ENCODE measurements around the gene PPM1E. TPM values are rescaled to one million over a fixed set of nuclear protein-coding genes. Genes with fewer than 3 reads are reported as not detected.

Gene PPM1E
- total RNA-seq, 1 experiment from 2014 or later: 7.1 TPM

DNA sequence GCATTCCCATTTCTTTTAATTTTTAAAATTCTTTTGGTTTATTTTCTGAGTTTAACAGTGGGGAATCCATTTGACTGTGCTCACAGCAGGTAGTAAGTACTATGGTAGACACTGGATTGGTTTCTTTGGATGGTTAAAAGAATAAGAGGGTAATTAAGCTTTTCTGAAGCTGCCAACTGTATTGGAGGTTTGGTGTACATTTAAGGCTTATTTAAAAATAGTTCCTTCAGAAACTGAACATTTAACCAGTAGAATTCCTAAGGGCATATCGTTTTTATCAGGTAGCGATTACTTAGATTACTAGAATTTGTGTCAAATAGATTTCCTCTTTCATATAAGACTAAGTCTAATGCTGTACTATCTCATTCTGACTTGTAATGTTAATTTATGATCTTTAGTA, 162.4 kb downstream of the PPM1E start:
- H3K27me3 ChIP-seq (ENCODE audit: insufficient read depth, low read length): no peaks in the 10 kb centered on the region
- H2BK12ac ChIP-seq (ENCODE audit: insufficient read length, low read depth, low read length): no peak overlapping the region
- H4K20me1 ChIP-seq (ENCODE audit: control insufficient read depth, insufficient read depth, insufficient read length): no peaks in the 10 kb centered on the region
- H2BK15ac ChIP-seq (ENCODE audit: low read depth, low read length): no peak overlapping the region
- Mint-ChIP-seq H3K36me3 (ENCODE audit: insufficient read depth in 1 of 3, low read depth in 3 of 3) (no peaks in the 10 kb centered on the region), H3K4me1 (peaks cover 18 to 27% of the 10 kb centered on the region in 2 experiments), H3K27me3 (ENCODE audit: low read depth) (no peaks in the 10 kb centered on the region; the same call in 1 of the 2 replicates), H3K4me3 (no peak overlapping the region), H3K9me3 (0 out of 5 replicates have a peak, but pooled peaks cover 0 to under 1% of the 10 kb centered on the region in 2 experiments), H3K27ac (no peak overlapping the region)
- no peak overlapping the region for H2BK120ac ChIP-seq (ENCODE audit: low read depth, low read length, poor library complexity, severe bottlenecking)
- H2BK20ac ChIP-seq (ENCODE audit: low read depth, low read length, poor library complexity, severe bottlenecking): no peak overlapping the region
- H3K79me1 ChIP-seq (ENCODE audit: insufficient read depth, low read depth, low read length, poor library complexity, severe bottlenecking): no peaks in the 10 kb centered on the region
- no peak overlapping the region for H3T11ph ChIP-seq (ENCODE audit: low read length)
- no peak overlapping the region for H2AK5ac ChIP-seq (ENCODE audit: insufficient read length, low read length)
- no peak overlapping the region for H3K23ac ChIP-seq (ENCODE audit: insufficient read length, low read depth, low read length)
- H4K8ac ChIP-seq (replicated peaks; ENCODE audit: insufficient read length, low read depth, low read length): no peak overlapping the region
- H3K9ac ChIP-seq (ENCODE audit: extremely low read depth, insufficient read length, low read length): no peak overlapping the region
- no peak overlapping the region for H2AFZ ChIP-seq (ENCODE audit: low read length)
- WGBS (ENCODE audit: extremely low coverage, insufficient read length, low lambda C conversion rate): no CpG with 5 or more reads among the region's 2 CpGs
- H3K27ac ChIP-seq (ENCODE audit: insufficient read length, low read depth, low read length): no peak overlapping the region
- no peaks in the 10 kb centered on the region for H3K79me2 ChIP-seq (ENCODE audit: insufficient read depth, low read length)
- no peaks in the 10 kb centered on the region for H3K4me1 ChIP-seq (ENCODE audit: insufficient read depth, low read length)
- no peak overlapping the region for H3K4me2 ChIP-seq (ENCODE audit: insufficient read depth, insufficient read length, low read length)
- H3K9me3 ChIP-seq (ENCODE audit: control insufficient read depth, low read depth, low read length): no peaks in the 10 kb centered on the region
- H4K91ac ChIP-seq (ENCODE audit: insufficient read length, low read depth, low read length): no peak overlapping the region
- no peak overlapping the region for H3K4ac ChIP-seq (ENCODE audit: low read depth, low read length)
- no peak overlapping the region for H3K56ac ChIP-seq (ENCODE audit: insufficient read length, low read depth, low read length)
- no peak overlapping the region for H4K5ac ChIP-seq (ENCODE audit: insufficient read length, low read depth, low read length)
- H2BK5ac ChIP-seq (ENCODE audit: insufficient read length, low read length): no peak overlapping the region
- TF ChIP-seq, protein P1, sequence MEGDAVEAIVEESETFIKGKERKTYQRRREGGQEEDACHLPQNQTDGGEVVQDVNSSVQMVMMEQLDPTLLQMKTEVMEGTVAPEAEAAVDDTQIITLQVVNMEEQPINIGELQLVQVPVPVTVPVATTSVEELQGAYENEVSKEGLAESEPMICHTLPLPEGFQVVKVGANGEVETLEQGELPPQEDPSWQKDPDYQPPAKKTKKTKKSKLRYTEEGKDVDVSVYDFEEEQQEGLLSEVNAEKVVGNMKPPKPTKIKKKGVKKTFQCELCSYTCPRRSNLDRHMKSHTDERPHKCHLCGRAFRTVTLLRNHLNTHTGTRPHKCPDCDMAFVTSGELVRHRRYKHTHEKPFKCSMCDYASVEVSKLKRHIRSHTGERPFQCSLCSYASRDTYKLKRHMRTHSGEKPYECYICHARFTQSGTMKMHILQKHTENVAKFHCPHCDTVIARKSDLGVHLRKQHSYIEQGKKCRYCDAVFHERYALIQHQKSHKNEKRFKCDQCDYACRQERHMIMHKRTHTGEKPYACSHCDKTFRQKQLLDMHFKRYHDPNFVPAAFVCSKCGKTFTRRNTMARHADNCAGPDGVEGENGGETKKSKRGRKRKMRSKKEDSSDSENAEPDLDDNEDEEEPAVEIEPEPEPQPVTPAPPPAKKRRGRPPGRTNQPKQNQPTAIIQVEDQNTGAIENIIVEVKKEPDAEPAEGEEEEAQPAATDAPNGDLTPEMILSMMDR (conservative IDR thresholded peaks at IDR 0.05): no peak
- H3K23me2 ChIP-seq (ENCODE audit: insufficient read length, low read depth, low read length, poor library complexity, severe bottlenecking): no peaks in the 10 kb centered on the region
- no peak for DNase-seq
- no peak overlapping the region for H3K14ac ChIP-seq (ENCODE audit: insufficient read depth, low read length)
- H3K18ac ChIP-seq (ENCODE audit: insufficient read length, low read depth, low read length): no peak overlapping the region

Data from H9 (cell line).